ENCODE data around the gene RFX8. TPM values are rescaled to one million over a fixed set of nuclear protein-coding genes. Genes with fewer than 3 reads are reported as not detected.

Gene RFX8
- total RNA-seq, 4 donors from 2014 or later = 1.4 to 6.9 (median 3.9) TPM

DNA sequence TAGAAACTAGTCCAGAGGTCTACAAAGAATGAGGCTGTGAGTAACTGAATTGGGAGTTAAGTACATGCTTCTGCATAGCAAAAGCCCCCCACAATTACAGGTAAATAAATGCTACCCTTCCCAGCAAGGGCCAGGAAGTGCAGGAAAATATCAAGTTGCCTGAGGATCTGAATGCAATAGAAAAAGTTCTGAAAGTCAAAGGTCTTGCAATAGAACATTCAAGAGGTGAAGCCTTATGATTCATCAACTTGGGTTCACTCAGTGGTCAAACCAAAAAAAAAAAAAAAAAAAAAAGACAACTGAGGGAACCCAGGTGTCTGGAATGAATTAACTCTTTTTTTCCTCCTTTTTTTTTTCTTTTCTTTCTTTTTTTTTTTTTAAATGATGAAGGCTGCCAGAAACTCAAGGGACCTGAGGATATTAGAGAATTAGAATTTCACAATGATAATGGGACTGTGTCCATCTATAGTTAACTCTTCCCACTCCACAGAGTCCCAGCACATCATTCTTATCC is 42.9 kb upstream of the RFX8 start:
- H3K27me3 ChIP-seq = no peaks in the 10 kb centered on the region
- H3K4me3 ChIP-seq = no peak overlapping the region
- no peak for DNase-seq (ENCODE audit: low spot score in 2 of 2)
- H3K9me3 ChIP-seq = no peaks in the 10 kb centered on the region
- H3K27ac ChIP-seq = no peak overlapping the region
- TF ChIP-seq POLR2A (IDR thresholded peaks at IDR 0.05) (no peak), EP300 (IDR thresholded peaks at IDR 0.05) (no peak)
- TF ChIP-seq, protein P1, sequence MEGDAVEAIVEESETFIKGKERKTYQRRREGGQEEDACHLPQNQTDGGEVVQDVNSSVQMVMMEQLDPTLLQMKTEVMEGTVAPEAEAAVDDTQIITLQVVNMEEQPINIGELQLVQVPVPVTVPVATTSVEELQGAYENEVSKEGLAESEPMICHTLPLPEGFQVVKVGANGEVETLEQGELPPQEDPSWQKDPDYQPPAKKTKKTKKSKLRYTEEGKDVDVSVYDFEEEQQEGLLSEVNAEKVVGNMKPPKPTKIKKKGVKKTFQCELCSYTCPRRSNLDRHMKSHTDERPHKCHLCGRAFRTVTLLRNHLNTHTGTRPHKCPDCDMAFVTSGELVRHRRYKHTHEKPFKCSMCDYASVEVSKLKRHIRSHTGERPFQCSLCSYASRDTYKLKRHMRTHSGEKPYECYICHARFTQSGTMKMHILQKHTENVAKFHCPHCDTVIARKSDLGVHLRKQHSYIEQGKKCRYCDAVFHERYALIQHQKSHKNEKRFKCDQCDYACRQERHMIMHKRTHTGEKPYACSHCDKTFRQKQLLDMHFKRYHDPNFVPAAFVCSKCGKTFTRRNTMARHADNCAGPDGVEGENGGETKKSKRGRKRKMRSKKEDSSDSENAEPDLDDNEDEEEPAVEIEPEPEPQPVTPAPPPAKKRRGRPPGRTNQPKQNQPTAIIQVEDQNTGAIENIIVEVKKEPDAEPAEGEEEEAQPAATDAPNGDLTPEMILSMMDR (IDR thresholded peaks at IDR 0.05) = no peak
- H3K36me3 ChIP-seq = no peaks in the 10 kb centered on the region
- peaks cover 0 to 30% (median 6%) of the 10 kb centered on the region in 4 donors for H3K4me1 ChIP-seq

DNA sequence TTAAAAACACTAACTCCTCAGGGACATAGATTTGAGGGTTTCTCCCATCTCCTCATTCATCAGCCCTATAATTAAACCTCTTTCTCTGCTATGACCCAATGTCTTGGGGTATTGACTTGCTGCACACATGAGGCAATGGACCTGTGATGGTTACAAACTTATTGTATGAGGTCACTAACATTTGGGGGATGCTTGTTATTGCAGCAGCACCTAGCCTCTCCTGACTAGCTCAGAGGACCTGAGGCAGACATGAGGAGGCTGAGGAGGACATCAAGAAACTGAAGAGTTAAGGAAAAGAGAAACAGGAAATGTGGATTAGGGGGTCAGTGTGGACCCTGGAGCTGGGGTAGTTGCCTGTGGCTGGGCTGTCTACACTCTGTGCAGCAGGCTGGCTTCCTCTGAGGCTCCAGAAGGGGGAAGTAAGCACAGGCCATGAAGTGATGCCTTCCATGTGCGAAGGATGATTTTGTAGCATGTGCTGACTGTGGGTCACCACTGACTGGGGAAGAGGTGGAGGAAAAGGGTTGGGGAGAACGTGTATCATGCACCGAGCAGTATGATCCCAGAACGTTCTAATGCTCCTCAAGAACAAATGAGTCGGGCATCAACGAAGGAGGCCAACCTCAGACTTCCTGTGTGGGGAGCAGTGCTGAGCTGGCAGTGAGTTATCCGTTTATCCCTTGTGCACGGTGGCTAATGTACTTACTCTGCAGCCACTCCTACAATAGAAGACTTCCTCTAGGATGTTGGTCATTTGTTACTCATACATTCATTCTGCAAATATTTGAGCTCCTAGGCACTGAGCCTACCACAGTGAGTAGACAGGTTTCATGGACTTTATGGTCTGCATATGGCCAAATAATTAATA is 42.1 kb upstream of the RFX8 start:
- H3K4me3 ChIP-seq = no peak overlapping the region
- H3K27ac ChIP-seq = no peak overlapping the region
- no peaks in the 10 kb centered on the region for H3K36me3 ChIP-seq
- no peak for DNase-seq (ENCODE audit: low spot score in 2 of 2)
- TF ChIP-seq EP300 (IDR thresholded peaks at IDR 0.05) = no peak
- TF ChIP-seq, protein P1 (IDR thresholded peaks at IDR 0.05) = no peak
- TF ChIP-seq POLR2A (IDR thresholded peaks at IDR 0.05) = no peak
- H3K27me3 ChIP-seq = no peaks in the 10 kb centered on the region
- no peaks in the 10 kb centered on the region for H3K9me3 ChIP-seq
- H3K4me1 ChIP-seq = peaks cover 0 to 30% (median 6%) of the 10 kb centered on the region in 4 donors
- WGBS, 2 donors = 62 to 68% methylated on average over 8 of the region's 8 CpGs

DNA sequence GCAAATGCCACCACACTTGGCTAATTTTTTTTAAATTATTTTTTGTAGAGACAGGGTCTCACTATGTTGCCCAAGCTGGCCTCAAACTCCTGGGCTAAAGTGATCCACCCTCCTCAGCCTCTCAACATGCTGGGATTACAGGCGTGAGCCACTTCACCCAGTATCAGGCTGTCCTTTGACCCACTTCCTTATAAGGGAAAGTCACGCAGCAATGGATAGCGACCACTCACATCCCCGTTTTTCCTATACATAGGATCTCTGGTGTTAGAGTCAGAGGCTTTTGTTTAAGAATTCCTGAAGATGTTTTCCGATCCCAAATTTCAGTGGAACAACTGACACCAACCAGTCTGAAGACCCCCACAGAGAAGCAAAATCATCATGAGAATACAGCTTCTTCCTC is 41.4 kb upstream of the RFX8 start:
- Histone ChIP-seq H3K4me1 (peaks cover 0 to 30% (median 6%) of the 10 kb centered on the region in 4 donors), H3K27ac (no peak overlapping the region), H3K36me3 (no peaks in the 10 kb centered on the region), H3K27me3 (no peaks in the 10 kb centered on the region), H3K9me3 (no peaks in the 10 kb centered on the region), H3K4me3 (no peak overlapping the region)
- TF ChIP-seq EP300 (IDR thresholded peaks at IDR 0.05) = no peak
- TF ChIP-seq, protein P1 (IDR thresholded peaks at IDR 0.05) = no peak
- TF ChIP-seq POLR2A (IDR thresholded peaks at IDR 0.05) = no peak
- no peak for DNase-seq (ENCODE audit: low spot score in 2 of 2)
- WGBS, 2 donors = 93 to 96% methylated on average over 5 of the region's 5 CpGs

DNA sequence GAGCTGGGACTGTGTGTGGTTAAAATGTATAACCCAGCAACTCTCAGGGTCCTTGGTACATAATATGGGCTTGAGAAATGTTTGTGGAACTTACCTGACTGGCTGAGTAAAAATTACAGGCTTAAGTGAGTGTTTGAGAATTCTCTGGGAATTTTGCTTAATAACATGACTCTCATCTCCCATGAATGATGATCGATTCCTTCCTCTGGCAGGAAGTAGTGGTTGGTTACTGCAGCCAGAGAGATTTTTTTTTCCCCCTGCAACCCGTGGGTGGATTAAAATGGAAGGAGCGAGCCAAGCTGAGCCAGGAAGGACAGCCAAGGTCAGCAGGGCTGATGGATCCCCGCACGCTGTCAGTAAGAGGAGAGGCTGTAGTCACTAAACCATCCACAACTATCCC is 40.6 kb upstream of the RFX8 start:
- DNase-seq (ENCODE audit: low spot score in 2 of 2) = no peak

More for the DNA sequence above, 40.6 kb upstream of the RFX8 start:
- Histone ChIP-seq H3K36me3 (no peaks in the 10 kb centered on the region), H3K27me3 (no peaks in the 10 kb centered on the region), H3K27ac (peak overlapping the region in 1 of 4 donors; percentile 56), H3K9me3 (no peaks in the 10 kb centered on the region), H3K4me1 (peaks cover 0 to 30% (median 6%) of the 10 kb centered on the region in 4 donors), H3K4me3 (no peak overlapping the region)
- 10 to 16% methylated on average over 5 of the region's 5 CpGs for WGBS, 2 donors
- no peak for TF ChIP-seq POLR2A (IDR thresholded peaks at IDR 0.05)
- TF ChIP-seq, protein P1 (IDR thresholded peaks at IDR 0.05) = no peak
- no peak for TF ChIP-seq EP300 (IDR thresholded peaks at IDR 0.05)

Measured in tibial nerve (tissue), 4 donors.